ENCODE measurements around the gene DLG2.

- TF ChIP-seq CTCF (IDR thresholded peaks at IDR 0.05; ENCODE audit: low read depth, low read length) = no peak
- TF ChIP-seq EZH2phosphoT487 (IDR thresholded peaks at IDR 0.05; ENCODE audit: low read depth) = no peak
Measured at GRCh38 chr11:83847467-83848034, 1779.6 kb downstream of the DLG2 start.
